Activated CD8-positive, alpha-beta memory T cell treated with anti-CD3 and anti-CD28 coated beads for 36 hours (primary cell): ENCODE measurements around the gene ZFP37. TPM values are rescaled to one million over a fixed set of nuclear protein-coding genes. Genes with fewer than 3 reads are reported as not detected.
"Not testable (repeated sequence)": the region's sequence is repeated elsewhere in the genome, so short reads cannot be mapped to it uniquely, and the experiment has no call there.

Source experiments
- CTCF ChIA-PET: fragments of 350-600 bp; sonication (Branson Sonifier 250); formaldehyde crosslinking; loops from one replicate; lab custom pipeline; 2021; ENCODE audit warnings: antibody characterized with exemption; lab: Charles Lee
- POLR2A ChIA-PET: fragments of 350-600 bp; sonication (Branson Sonifier 250); formaldehyde crosslinking; loops from one replicate; lab custom pipeline; 2021; ENCODE audit warnings: antibody characterized with exemption; lab: Charles Lee
- total RNA-seq, 2 experiments: library from RNA; stranded (reverse); gene quantifications; one replicate each; pipeline ENCODE4 v1.2.3, GENCODE V29; 2021

ZFP37 gene
- 1 to 10 TPM; 1.4 TPM for total RNA-seq

- ChIA-PET CTCF (no interaction called here), POLR2A (no interaction called here)
Measured at GRCh38 chr9:113056191-113057106, at the start of gene ZFP37. Gene ZFP37 (minus strand): TSS chr9:113056724. CDS start chr9:113056688, 36 bp downstream.

DNA sequence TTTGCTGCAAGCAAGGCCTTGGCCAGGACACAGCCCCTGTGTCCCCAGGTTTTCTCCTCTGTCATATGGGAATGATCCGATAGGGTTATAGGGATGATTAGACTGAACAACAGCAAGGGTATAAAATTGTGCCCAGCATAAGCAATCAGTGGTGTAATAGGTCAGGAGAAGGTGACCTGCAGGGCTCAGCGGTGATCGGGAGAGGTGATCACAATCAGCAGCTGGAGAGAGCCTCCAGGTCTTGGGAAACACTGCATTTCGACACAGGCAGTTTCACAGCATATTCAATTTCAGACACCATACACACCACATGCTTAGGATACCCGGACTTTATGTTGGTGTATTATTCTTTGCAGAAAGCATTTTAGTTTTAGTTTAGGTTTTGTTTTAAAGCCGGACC is 48.8 kb upstream of the ZFP37 start:
- CTCF ChIA-PET: not testable (repeated sequence)

DNA sequence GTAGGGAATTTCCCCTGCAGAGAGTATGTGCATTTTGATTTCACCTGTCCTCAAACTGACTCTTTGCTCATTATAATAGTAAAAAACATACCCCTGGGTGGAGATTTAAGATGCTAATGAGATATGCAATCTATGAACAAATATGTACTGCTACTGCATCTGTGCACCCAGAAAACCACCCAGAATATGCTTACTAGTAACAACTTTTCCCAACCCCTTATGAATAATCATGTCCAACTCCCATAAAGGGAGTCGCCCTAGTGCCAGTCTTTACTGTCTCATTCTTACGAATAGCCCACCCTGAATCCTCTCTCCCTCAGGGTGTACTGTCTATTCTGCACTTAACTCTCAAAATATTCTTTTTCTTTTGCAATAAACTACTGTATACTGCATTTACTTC is 39.0 kb upstream of the ZFP37 start:
- POLR2A ChIA-PET: no interaction called here
- CTCF ChIA-PET: no interaction called here

More for the DNA sequence above, 48.8 kb upstream of the ZFP37 start:
- POLR2A ChIA-PET: not testable (repeated sequence)

DNA sequence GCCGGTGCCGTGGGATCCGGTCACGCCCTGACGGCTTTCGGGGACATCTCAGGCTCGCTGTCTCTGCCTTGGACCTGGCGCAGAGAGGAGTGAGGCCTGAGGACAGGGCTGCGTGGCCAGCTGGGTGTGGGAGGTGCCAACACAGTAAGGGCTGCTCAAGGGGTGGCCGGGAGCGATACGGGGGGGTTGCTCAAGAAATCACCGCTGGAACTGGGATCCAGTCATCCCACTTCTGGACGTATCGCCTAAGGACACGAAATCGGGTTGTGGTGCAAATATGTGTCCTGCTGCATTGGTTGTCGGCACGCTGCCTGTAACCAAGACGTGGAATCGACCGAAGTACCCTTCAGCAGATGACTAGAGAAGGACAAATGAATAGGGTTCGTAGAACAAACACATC is 33.4 kb upstream of the ZFP37 start:
- POLR2A ChIA-PET, CTCF ChIA-PET: not testable (repeated sequence)

GRCh38 chr9:113089143-113089505 is 32.6 kb upstream of the ZFP37 start:
- POLR2A ChIA-PET, CTCF ChIA-PET: not testable (repeated sequence)

- POLR2A ChIA-PET, CTCF ChIA-PET: not testable (repeated sequence)
Measured at GRCh38 chr9:113088456-113089142, 32.1 kb upstream of the ZFP37 start.

- CTCF ChIA-PET, POLR2A ChIA-PET: not testable (repeated sequence)
Measured at GRCh38 chr9:113062932-113063310, 6.4 kb upstream of the ZFP37 start.

- CTCF ChIA-PET, POLR2A ChIA-PET: not testable (repeated sequence)
Measured at GRCh38 chr9:113062256-113062931, 5.9 kb upstream of the ZFP37 start.

DNA sequence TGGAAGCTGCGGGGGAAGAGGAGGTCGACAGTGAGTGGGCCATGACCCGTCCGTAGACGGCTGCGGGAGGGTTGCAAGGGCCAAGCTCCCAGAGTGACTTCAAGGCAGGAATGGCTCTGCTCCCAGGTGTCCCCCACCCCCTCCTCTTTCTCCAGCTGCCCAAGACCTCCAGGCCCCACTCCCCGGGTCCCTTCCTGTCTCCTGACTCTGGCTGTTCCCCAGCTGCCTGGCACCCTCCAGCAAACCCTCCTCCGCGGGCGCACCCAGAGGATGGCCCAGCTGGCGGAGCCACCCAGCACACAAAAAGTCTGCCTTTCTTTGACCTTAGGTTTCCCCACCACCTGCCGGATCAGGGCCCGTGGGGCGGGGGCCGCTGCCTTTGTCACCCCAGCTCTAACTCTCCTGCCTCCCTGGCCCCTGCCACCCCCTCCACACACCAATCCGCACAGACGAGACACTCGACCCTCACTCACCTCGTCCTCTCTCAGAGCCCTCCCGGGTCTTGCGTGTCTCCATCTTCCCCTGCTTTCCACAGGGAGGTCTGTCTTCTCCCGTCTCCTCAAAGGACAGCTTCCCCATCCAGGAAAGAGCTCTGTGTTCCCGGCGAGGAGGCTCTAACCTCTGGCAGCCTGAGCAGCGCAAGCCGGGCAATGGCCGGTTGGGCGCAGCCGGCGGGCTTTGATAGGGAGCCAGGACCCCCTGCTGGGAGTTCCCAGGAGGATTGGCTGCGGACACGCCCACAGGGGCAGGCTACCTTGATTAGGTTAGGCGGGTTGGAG is 4.7 kb upstream of the ZFP37 start:
- POLR2A ChIA-PET, CTCF ChIA-PET: not testable (repeated sequence)

DNA sequence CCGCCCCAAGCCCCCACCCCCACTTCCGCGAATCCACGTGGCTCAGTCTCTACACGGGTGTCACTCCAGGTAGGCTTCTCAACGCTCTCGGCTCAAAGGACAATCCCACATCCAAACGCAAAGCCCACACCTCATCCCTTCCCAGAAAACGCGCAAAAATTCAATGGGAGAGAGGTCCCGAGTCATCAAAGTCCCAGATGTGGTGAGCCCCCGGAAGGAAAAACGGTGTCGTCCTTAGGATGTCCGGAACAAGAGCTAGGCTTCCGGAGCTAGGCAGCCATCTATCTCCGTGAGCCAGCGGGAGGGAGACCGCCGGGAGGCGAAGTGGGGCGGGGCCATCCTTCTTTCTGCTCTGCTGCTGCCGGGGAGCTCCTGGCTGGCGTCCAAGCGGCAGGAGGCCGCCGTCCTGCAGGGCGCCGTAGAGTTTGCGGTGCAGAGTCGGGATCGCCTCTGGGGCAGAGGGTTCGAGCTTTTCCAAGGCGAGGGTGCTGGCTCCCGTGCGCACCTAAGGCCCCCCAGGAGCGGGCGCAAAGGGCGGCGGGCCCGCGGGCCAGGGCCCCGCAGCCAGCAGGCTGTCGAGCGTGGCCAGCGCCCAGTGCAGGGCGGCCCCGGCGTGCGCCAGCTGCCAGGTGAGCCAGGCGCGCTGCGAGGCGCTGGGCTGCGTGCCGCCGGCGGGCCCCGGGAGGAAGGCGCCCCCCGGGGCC is 3.2 kb upstream of the ZFP37 start:
- CTCF ChIA-PET, POLR2A ChIA-PET: not testable (repeated sequence)

DNA sequence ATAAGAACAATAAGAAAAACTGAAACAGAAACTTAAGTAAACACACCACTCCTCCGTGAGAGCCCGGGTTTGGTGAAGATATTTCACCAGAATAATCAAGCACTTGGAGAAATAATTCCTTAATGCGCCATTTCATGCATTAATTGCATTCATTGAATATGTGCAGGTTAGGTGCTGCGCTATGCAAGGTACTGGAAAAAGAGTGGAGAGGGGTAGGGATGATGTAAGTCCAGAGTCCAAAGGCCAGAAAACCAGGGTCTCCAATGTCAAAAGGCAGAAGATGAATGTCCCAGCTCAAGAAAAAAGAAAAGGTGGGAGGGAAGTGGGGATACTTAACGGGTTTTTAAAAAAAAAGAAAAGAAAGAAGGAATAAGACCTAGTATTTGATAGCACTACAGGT is 669 bp upstream of the ZFP37 start:
- CTCF ChIA-PET: interaction anchor here (0.6 kb wide), 1 partner anchor 213 kb away, joined by 4 read pairs; no protein-coding TSS in a partner anchor
- POLR2A ChIA-PET: no interaction called here

DNA sequence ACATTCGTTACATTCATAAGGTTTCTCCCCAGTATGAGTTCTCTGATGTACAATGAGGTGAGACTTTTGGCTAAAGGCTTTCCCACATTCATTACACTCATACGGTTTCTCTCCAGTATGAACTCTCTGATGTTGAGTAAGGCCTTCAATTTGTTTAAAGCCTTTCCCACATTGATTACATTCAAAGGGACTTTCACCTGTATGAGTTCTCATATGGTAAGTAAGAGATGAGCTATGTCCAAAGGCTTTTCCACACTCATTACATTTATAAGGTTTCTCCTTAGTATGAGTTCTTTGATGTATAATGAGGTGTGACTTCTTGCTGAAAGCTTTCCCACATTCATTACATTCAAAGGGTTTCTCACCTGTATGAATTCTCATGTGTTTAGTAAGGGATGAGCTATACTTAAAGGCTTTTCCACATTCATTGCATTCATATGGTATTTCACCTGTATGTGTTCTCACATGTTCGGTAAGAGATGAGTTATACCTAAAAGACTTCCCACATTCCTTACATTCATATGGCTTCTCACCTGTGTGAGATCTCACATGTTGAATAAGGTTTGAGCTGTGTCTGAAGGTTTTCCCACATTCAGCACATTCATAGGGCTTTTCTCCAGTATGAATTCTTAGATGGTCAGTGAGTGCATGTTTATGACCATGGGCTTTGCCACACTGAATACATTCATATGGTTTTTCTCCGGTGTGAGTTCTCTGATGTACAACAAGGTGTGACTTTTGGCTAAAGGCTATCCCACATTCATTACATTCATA is 13.5 kb downstream of the ZFP37 start:
- CTCF ChIA-PET: no interaction called here
- POLR2A ChIA-PET: no interaction called here

GRCh38 chr9:113026200-113026599 is 30.3 kb downstream of the ZFP37 start:
- ChIA-PET POLR2A (no interaction called here), CTCF (no interaction called here)

DNA sequence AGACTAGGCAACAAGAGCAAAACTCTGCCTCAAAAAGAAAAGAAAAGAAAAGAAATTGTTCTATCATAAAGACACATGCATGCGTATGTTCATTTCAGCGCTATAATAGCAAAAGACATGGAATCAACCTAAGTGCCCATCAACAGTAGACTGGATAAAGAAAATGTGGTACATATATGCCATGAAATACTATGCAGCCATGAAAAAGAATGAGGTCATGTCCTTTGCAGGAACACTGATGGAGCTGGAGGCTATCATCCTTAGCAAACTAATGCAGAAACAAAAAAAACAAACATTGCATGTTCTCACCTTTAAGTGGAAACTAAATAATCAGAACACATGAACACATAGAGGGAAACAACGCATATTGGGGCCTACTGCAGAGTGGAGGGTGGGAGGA is 38.3 kb downstream of the ZFP37 start:
- ChIA-PET POLR2A (no interaction called here), CTCF (interaction anchor here (1.2 kb wide), 1 partner anchor 9 kb away, joined by 3 read pairs; no protein-coding TSS in a partner anchor)

GRCh38 chr9:113012492-113012891 is 44.0 kb downstream of the ZFP37 start:
- POLR2A ChIA-PET: no interaction called here
- CTCF ChIA-PET: no interaction called here

DNA sequence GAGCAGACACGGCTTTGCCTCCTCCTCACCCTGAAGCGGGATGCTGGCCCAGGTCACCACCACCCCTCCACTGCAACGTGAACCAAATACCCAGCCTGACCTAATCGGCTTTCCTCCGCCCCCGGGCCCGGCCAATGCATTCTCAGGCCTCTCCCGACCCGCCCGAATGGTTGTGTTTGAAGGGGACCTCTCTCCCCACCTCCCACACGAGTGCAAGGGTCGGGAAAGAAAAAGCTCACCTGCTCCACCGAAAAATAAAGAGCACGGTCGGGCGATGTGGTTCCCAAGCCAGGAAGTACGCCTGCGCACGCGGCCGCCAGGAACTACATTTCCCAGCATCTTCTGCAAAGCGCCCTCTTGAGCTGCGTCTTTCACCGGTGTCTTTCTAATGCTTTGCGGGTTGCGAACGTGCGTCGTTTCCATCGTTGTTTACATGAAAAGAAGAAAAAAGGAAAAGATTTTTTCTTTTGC is 44.6 kb downstream of the ZFP37 start, which contains the start of gene ZNF883:
ZNF883 (minus strand) TSS at position 282 of the 471 bp plus-strand sequence.
- POLR2A ChIA-PET: no interaction called here
- CTCF ChIA-PET: no interaction called here

- POLR2A ChIA-PET: no interaction called here
Measured at GRCh38 chr9:113005777-113006176, 50.7 kb downstream of the ZFP37 start.

More at GRCh38 chr9:113005777-113006176, 50.7 kb downstream of the ZFP37 start:
- CTCF ChIA-PET: no interaction called here
